GM21576 (cell line): ENCODE data around the gene TUBB4A.
"Not testable (repeated sequence)": the region's sequence is repeated elsewhere in the genome, so short reads cannot be mapped to it uniquely, and the experiment has no call there.

ENCODE experiments used
- ATAC-seq: cut with Tn5 transposase; IDR thresholded peaks from one replicate; pipeline ENCODE4 v1.9.1; 2021; ENCODE audit warnings: mild to moderate bottlenecking, moderate library complexity; ENCODE audit not compliant: unreplicated experiment

TUBB4A gene

DNA sequence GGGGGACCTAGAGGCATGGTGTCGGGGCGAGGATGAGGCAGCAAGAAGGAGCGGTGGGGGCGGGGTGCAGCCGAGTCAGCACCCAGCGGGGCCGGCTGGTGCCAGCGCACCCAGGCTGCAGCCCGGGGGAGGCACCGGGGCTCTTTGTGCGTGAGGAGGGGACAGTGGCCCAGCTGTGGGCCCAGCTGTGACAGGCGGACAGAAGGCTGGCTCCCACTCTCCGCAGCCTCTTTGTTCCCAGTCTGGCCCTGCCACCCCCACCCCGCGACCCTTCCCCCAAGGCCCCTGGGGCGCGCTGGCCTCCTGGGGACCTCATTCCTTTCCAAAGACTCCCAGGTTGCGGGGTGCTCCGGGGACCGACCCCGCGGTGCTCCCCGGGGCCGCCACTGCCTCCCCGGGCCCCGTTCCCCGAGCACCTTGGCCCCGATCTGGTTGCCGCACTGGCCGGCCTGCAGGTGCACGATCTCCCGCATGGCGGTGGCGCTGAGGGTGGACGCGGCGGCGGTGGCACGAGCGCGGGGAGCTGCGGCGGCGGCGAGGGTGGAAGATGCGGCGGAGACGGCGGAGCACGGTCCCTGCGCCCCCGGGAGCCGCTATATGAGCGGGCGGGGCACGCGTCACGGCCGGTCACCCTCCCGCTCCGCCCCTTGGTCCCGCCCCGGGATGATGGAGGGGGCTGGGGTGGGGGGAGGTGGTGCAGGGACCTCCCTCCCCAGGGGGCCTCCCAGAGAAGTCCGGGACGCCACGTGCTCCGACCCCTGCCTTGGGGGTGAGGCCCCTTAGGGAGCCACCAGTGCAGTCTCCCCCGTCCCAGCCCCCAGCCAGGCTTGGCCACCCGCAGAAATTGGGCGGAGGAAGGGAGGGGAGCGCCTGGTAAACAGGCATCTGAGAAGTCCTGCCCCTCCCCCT lies at the start of gene TUBB4A:
Gene TUBB4A, minus strand, starts transcription at position 570 of the 909 bp plus-strand sequence. Its CDS starts 97 bp downstream, at position 473.
- no peak for ATAC-seq

GRCh38 chr19:6551091-6551490 lies 49.0 kb upstream of the TUBB4A start:
- ATAC-seq = no peak

- ATAC-seq = not testable (repeated sequence)
These were observed 48.6 kb upstream of the TUBB4A start for GRCh38 chr19:6550679-6551078.

GRCh38 chr19:6543866-6544347 lies 41.8 kb upstream of the TUBB4A start:
- no peak for ATAC-seq

GRCh38 chr19:6540918-6541689 lies 39.0 kb upstream of the TUBB4A start:
- no peak for ATAC-seq

GRCh38 chr19:6539514-6539913 lies 37.4 kb upstream of the TUBB4A start:
- no peak for ATAC-seq

DNA sequence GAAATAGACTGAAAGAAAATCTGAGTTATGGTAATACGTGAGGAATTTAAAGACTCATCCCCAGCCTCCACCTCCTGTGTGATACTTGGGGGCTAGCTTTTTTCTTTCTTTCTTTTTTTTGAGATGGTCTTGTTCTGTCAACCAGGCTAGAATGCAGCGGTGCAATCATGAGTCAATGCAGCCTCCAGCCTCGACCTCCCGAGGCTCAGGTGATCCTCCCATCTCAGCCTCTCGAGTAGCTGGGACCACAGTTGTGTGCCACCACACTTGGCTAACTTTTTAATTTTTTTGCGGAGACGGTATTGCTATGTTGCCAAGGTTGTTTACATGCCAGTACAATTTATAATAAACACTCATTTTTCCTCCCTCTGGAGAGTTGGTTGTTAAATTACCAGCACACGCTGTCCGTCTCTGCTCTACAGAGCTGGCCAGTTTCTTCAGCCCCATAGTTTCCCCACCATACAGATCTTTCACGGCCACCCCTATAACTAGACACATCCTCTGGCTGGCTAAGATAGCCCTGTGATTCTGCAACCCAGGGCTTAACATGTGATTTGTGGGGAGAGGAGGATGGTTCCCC lies 33.5 kb upstream of the TUBB4A start:
- no peak for ATAC-seq

DNA sequence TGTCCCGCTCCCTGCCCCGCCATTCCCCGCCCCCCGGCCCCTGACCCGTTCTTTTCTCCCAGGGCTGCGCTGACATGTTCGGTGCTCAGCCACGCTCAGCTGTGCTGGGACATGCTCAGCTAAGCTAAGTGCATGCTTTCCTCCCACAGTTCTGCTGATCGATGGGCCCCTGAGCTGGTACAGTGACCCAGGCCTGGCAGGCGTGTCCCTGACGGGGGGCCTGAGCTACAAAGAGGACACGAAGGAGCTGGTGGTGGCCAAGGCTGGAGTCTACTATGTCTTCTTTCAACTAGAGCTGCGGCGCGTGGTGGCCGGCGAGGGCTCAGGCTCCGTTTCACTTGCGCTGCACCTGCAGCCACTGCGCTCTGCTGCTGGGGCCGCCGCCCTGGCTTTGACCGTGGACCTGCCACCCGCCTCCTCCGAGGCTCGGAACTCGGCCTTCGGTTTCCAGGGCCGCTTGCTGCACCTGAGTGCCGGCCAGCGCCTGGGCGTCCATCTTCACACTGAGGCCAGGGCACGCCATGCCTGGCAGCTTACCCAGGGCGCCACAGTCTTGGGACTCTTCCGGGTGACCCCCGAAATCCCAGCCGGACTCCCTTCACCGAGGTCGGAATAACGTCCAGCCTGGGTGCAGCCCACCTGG lies 32.5 kb upstream of the TUBB4A start:
- ATAC-seq = no peak

- no peak for ATAC-seq
These were observed 31.8 kb upstream of the TUBB4A start for GRCh38 chr19:6533746-6534418.

DNA sequence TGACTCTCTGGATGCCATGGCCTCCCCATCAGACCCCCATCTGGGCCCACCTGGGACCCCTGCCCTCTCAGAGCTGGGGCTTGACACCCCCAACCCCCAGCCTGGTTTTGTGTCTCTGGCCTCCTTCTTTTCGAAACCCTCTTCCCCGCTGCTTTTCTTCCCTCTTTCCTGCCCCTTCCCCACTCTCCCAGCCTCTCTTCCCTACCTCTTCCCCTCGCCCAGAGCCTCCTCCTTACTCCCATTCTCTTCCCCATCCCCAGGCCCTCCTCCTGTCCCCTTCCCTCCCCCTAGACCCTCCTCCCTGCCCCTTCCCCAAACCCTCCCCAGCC lies 30.9 kb upstream of the TUBB4A start:
- ATAC-seq = no peak

GRCh38 chr19:6532244-6532999 lies 30.3 kb upstream of the TUBB4A start:
- no peak for ATAC-seq

DNA sequence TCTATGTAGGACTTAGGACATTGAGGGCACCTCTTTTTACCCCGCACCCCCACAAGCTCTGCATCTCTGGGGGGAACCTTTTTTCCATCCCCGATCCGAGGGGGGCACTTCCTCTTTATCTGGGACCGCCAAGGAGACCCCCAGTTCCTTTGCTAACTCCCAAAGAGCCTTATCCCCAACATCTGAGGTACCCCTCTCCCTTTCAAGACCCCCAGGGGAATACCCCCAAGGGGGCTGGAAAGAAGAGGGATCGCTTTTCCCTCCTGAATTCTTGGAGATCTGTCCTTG lies 29.8 kb upstream of the TUBB4A start:
- ATAC-seq = no peak

- ATAC-seq = no peak
These were observed 29.2 kb upstream of the TUBB4A start for GRCh38 chr19:6531163-6531955.

- ATAC-seq = peak; percentile 25
These were observed 28.5 kb upstream of the TUBB4A start, which contains the start of gene TNFSF9 for GRCh38 chr19:6530386-6531162. TNFSF9 (plus strand) TSS chr19:6531026; CDS start chr19:6531037, 11 bp downstream.

GRCh38 chr19:6529937-6530385 lies 27.9 kb upstream of the TUBB4A start:
- no peak for ATAC-seq

DNA sequence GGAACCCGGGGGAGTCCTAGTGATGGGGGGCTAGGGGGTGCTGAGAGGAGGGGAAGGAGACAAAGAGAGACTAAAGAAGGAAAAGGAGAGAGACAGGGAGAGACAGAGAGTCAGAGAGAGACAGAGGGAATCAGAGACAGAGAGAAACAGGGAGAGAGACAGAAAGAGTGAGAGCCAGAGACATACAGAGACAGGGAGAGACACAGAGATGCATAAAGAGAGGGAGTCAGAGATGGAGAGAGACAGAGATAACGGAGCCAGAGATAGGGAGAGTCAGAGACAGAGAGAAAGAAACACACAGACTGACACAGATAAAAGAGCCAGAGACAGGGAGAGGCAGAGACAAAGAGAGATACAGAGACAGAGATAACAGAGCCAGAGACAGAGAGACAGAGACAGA lies 27.2 kb upstream of the TUBB4A start:
- no peak for ATAC-seq

DNA sequence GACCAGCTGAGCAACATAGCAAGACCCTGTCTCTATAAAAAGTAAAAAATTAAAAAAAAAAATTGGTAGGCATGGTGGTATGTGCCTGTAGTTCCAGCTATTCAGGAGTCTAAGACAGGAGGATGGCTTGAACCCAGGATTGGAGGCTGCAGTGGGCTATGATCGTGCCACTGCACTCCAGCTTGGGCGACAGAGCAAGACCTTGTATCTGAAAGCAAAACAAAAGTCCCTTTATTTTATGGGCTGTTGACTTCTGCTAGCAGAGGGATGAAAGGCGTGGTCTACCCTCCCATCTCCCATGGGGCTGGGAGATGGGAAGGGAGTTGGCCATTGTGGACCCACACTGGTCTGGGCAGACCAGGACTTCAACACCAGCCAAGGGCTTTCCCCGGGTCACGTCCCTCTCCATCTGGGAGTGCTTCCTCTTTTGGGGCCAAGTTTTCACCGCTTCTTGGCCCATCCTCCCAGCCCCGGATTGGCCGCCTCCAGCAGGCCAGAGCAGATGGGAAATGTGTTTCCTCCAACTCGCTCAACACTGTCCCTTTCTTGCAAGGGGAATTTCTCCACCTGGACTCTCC lies 26.5 kb upstream of the TUBB4A start:
- ATAC-seq = no peak
